Trophoblast cell (in vitro differentiated cells and primary cell): Measurements from ENCODE around the gene GCNT4.

Experiments
- DNase-seq, 2 donors: peaks; one replicate each; pipeline ENCODE4 v3.0.0-alpha.2; 2016
- H2AFZ ChIP-seq: 2 replicates; pipeline ENCODE4 v1.6.1; 2013; ENCODE audit warnings: low read length, moderate library complexity, mild to moderate bottlenecking; ENCODE audit not compliant: insufficient read depth, poor library complexity
- H2AK5ac ChIP-seq: 2 replicates; pipeline ENCODE4 v1.6.1; 2013; ENCODE audit warnings: mild to moderate bottlenecking, low read length
- H2BK120ac ChIP-seq: 2 replicates; pipeline ENCODE4 v1.6.1; 2013; ENCODE audit warnings: low read length, mild to moderate bottlenecking, moderate library complexity; ENCODE audit not compliant: insufficient read depth, poor library complexity
- H2BK12ac ChIP-seq: 2 replicates; pipeline ENCODE4 v1.6.1; 2013; ENCODE audit warnings: mild to moderate bottlenecking, low read length, moderate library complexity
- H2BK5ac ChIP-seq: 2 replicates; pipeline ENCODE4 v1.6.1; 2013; ENCODE audit warnings: low read length, low read depth, moderate library complexity, mild to moderate bottlenecking; ENCODE audit not compliant: poor library complexity
- H3K14ac ChIP-seq: 2 replicates; pipeline ENCODE4 v1.6.1; 2013; ENCODE audit warnings: mild to moderate bottlenecking, low read length
- H3K18ac ChIP-seq: 2 replicates; pipeline ENCODE4 v1.6.1; 2013; ENCODE audit warnings: mild to moderate bottlenecking, low read length
- H3K23ac ChIP-seq: 2 replicates; pipeline ENCODE4 v1.6.1; 2013; ENCODE audit warnings: low read length
- H3K27ac ChIP-seq: 2 replicates; pipeline ENCODE4 v1.5.1; 2013; ENCODE audit warnings: low read depth, mild to moderate bottlenecking, inconsistent platforms, low read length, moderate library complexity
- H3K27me3 ChIP-seq: 2 replicates; pipeline ENCODE4 v1.6.1; 2013; ENCODE audit warnings: inconsistent platforms, mild to moderate bottlenecking, low read length, moderate library complexity; ENCODE audit not compliant: insufficient read depth
- H3K36me3 ChIP-seq, 2 experiments: 1 replicate in 1 of 2; 2 replicates in 1 of 2; pipeline ENCODE4 v1.6.1; 2013; ENCODE audit warnings: low read length in 2 of 2, mild to moderate bottlenecking in 2 of 2, moderate library complexity in 1 of 2; ENCODE audit not compliant: insufficient read depth in 2 of 2, control insufficient read depth in 1 of 2
- H3K4ac ChIP-seq: 2 replicates; pipeline ENCODE4 v1.6.1; 2013; ENCODE audit warnings: low read depth, mild to moderate bottlenecking, low read length, moderate library complexity
- H3K4me1 ChIP-seq, 2 experiments: 1 replicate in 1 of 2; 2 replicates in 1 of 2; pipeline ENCODE4 v1.6.1; 2013; ENCODE audit warnings: low read length in 2 of 2, mild to moderate bottlenecking in 2 of 2, moderate library complexity in 1 of 2; ENCODE audit not compliant: insufficient read depth in 2 of 2, control insufficient read depth in 1 of 2
- H3K4me2 ChIP-seq: 2 replicates; pipeline ENCODE4 v1.6.1; 2013; ENCODE audit warnings: inconsistent platforms, mild to moderate bottlenecking, low read length, moderate library complexity
- H3K4me3 ChIP-seq: 2 replicates; pipeline ENCODE4 v1.5.1; 2013; ENCODE audit warnings: mild to moderate bottlenecking, low read depth, low read length, inconsistent platforms
- H3K79me1 ChIP-seq: one replicate; pipeline ENCODE4 v1.6.1; 2013; ENCODE audit warnings: low read length
- H3K79me2 ChIP-seq: 2 replicates; pipeline ENCODE4 v1.6.1; 2013; ENCODE audit warnings: low read length, mild to moderate bottlenecking; ENCODE audit not compliant: control insufficient read depth, insufficient read depth, poor library complexity
- H3K9ac ChIP-seq: 2 replicates; pipeline ENCODE4 v1.6.1; 2013; ENCODE audit warnings: mild to moderate bottlenecking, low read length
- H3K9me3 ChIP-seq: 2 replicates; pipeline ENCODE4 v1.6.1; 2013; ENCODE audit warnings: low read depth, mild to moderate bottlenecking, control low read depth, inconsistent platforms, low read length; ENCODE audit not compliant: insufficient read depth
- H4K12ac ChIP-seq: 2 replicates; pipeline ENCODE4 v1.6.1; 2013; ENCODE audit warnings: low read depth, mild to moderate bottlenecking, low read length, moderate library complexity
- H4K8ac ChIP-seq: 2 replicates; pipeline ENCODE4 v1.6.1; 2013; ENCODE audit warnings: low read depth, mild to moderate bottlenecking, low read length, moderate library complexity
- H4K91ac ChIP-seq: one replicate; pipeline ENCODE4 v1.6.1; 2013; ENCODE audit warnings: low read depth, mild to moderate bottlenecking, low read length, moderate library complexity
- WGBS: extraction: QIAGEN DNeasy Blood & Tissue Kit; methylation state at CpG from one replicate; pipeline ENCODE4 v1.1.7; 2013; ENCODE audit warnings: missing lambda C conversion rate; ENCODE audit not compliant: insufficient read length, insufficient coverage; ENCODE audit errors: extremely low coverage; 5-methylcytosine and 5-hydroxymethylcytosine counted together

Gene GCNT4

DNA sequence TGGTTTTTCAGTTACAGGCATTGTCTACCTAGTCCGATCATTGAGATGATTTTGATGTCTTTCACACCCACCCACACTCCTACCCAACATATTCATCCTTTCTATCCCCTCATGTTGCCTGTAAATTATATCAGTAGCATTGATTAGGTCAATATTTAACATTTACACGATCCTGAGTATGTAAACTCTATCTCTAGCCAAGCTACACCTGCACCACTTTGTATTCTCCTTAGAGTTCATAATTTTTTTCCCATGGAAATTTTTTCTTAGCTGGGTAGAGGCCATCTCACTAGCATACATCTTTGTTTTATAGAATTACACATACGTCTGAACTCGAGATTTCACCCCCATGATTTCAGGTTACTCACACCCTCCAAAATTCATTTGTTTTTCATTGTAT lies 30.6 kb downstream of the GCNT4 start:
- Histone ChIP-seq H3K4me2 (no peak overlapping the region), H3K4ac (no peak overlapping the region), H3K4me1 (no peaks in the 10 kb centered on the region), H3K27me3 (no peaks in the 10 kb centered on the region), H3K79me1 (no peaks in the 10 kb centered on the region), H4K91ac (no peak overlapping the region), H3K27ac (no peak overlapping the region), H3K79me2 (no peaks in the 10 kb centered on the region), H3K4me3 (no peak overlapping the region), H3K9me3 (no peaks in the 10 kb centered on the region), H3K23ac (no peak overlapping the region), H2AFZ (no peak overlapping the region), H3K36me3 (no peaks in the 10 kb centered on the region), H4K8ac (no peak overlapping the region), H2BK120ac (no peak overlapping the region), H2BK5ac (no peak overlapping the region), H2BK12ac (no peak overlapping the region), H3K9ac (no peak overlapping the region), H2AK5ac (no peak overlapping the region), H3K18ac (no peak overlapping the region), H4K12ac (no peak overlapping the region), H3K14ac (no peak overlapping the region)
- no peak for DNase-seq
- no CpG with 5 or more reads among the region's 4 CpGs for WGBS

DNA sequence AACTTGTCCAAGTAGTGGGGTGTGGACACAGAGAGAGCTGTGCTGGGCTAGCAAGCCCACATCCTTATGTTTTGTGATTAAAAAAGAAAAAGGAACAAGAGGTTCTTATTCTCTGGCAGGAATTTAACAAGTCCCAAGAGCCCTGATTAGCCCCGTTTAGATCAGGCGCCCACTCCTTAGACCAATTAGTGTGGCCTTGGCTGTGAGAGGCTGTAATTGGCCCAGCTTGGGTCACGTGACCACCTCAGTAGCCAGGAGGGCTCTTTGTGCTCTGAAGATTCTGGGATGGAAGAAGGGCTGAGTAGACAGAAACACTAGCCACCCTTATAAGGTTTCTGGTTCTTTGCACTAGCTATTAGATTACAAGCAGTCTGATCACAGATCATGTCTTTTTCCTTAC lies 31.1 kb downstream of the GCNT4 start:
- H3K79me1 ChIP-seq: no peaks in the 10 kb centered on the region
- no CpG with 5 or more reads among the region's 3 CpGs for WGBS

DNA sequence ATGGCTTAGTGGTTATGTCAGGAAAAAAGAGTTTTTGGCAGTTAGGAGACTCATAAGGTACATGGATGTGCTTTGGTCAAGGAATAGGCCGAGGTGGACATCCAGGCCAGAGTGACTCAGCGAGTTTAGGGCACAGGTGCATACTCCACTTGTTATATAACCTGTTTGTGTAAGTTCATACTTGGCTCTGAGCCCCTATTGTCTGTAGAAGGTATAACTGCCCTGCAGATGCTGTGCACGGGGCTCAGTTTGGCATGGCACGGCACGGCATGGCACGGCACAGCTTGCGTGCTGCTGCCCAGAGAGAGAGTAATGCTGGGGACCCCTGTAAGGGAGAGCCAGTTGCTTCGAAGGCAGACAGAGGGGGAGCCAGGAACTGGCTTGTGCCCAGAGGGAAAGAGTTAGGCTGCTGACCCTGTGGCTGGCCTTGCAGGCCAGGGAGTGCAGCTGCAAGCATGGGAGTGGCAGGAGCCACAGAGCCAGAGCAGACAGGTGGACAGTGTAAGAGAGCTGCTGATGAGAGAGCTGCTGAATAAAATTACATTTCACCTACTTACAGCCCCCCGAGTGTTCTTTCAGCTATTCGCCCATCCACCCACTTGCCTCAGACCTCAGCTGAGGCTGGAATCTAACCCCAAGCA lies 32.2 kb downstream of the GCNT4 start:
- Histone ChIP-seq H2AK5ac (no peak overlapping the region), H3K4me3 (peak overlapping the region; percentile 13), H3K27ac (no peak overlapping the region), H4K12ac (no peak overlapping the region), H3K9me3 (no peaks in the 10 kb centered on the region), H3K79me1 (no peaks in the 10 kb centered on the region), H3K4me2 (no peak overlapping the region), H3K27me3 (no peaks in the 10 kb centered on the region), H2BK5ac (no peak overlapping the region), H2BK120ac (no peak overlapping the region), H2AFZ (no peak overlapping the region), H3K18ac (no peak overlapping the region), H3K36me3 (no peaks in the 10 kb centered on the region), H2BK12ac (no peak overlapping the region), H3K4ac (no peak overlapping the region), H3K4me1 (no peaks in the 10 kb centered on the region), H4K91ac (no peak overlapping the region), H3K14ac (no peak overlapping the region), H3K9ac (no peak overlapping the region), H4K8ac (no peak overlapping the region), H3K79me2 (no peaks in the 10 kb centered on the region), H3K23ac (no peak overlapping the region)
- DNase-seq: no peak
- WGBS: no CpG with 5 or more reads among the region's 10 CpGs

More for the DNA sequence above, 31.1 kb downstream of the GCNT4 start:
- Histone ChIP-seq H2BK120ac (no peak overlapping the region), H3K4ac (no peak overlapping the region), H3K9me3 (no peaks in the 10 kb centered on the region), H4K91ac (no peak overlapping the region), H3K27me3 (no peaks in the 10 kb centered on the region), H3K18ac (no peak overlapping the region), H3K4me2 (no peak overlapping the region), H3K23ac (no peak overlapping the region), H4K12ac (no peak overlapping the region), H3K27ac (no peak overlapping the region), H2BK12ac (no peak overlapping the region), H3K79me2 (no peaks in the 10 kb centered on the region), H2AK5ac (no peak overlapping the region), H2BK5ac (no peak overlapping the region), H4K8ac (no peak overlapping the region), H2AFZ (no peak overlapping the region), H3K36me3 (no peaks in the 10 kb centered on the region), H3K14ac (no peak overlapping the region), H3K9ac (no peak overlapping the region), H3K4me1 (no peaks in the 10 kb centered on the region), H3K4me3 (no peak overlapping the region)
- no peak for DNase-seq

DNA sequence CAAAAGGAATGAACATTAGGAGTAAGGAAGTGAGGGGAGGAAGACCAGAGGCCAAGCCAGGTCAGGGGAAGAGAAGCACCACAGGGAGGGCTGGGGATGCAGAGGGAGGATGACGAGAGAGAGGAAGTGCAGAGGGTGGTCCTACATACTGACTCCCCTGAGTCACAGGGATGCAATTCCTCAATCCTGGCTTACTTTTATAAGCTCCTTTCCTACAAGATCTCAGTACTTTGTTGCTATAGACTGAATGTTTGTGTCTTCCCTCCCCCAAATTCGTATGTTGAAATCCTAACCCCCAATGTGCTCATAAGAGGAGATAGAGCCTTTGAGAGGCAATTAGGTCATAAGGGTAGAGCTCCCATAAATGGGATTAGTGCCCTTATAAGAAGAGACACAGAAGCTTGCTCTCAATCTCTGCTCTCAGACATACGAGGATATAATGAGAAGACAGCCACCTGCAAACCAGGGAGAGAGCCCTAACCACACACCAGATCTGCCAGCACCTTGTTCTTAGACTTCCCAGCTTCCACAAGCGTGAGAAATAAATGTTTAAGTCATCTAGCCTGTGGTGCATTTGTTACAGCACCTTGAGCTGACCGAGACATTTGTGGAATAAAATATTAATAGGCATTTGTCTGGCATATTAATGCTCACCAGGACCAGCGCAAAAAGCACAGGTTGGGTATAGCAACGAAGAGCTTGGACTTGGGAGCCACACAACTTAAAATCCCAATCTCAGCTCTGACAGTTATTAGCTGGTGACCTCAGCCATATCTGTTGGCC lies 33.4 kb downstream of the GCNT4 start:
- no peak overlapping the region for H4K12ac ChIP-seq
- no CpG with 5 or more reads among the region's 7 CpGs for WGBS
- no peaks in the 10 kb centered on the region for H3K4me1 ChIP-seq
- H2BK12ac ChIP-seq: no peak overlapping the region
- no peaks in the 10 kb centered on the region for H3K27me3 ChIP-seq
- no peak for DNase-seq
- H2AK5ac ChIP-seq: no peak overlapping the region
- H3K79me2 ChIP-seq: no peaks in the 10 kb centered on the region
- no peak overlapping the region for H3K4me3 ChIP-seq
- no peaks in the 10 kb centered on the region for H3K9me3 ChIP-seq
- H4K8ac ChIP-seq: no peak overlapping the region
- H2AFZ ChIP-seq: no peak overlapping the region
- no peak overlapping the region for H3K23ac ChIP-seq
- H3K4me2 ChIP-seq: no peak overlapping the region
- no peaks in the 10 kb centered on the region for H3K79me1 ChIP-seq
- H2BK120ac ChIP-seq: no peak overlapping the region
- H3K27ac ChIP-seq: no peak overlapping the region
- no peak overlapping the region for H2BK5ac ChIP-seq
- no peak overlapping the region for H4K91ac ChIP-seq
- H3K14ac ChIP-seq: no peak overlapping the region
- no peak overlapping the region for H3K9ac ChIP-seq
- H3K4ac ChIP-seq: no peak overlapping the region
- no peak overlapping the region for H3K18ac ChIP-seq
- H3K36me3 ChIP-seq: no peaks in the 10 kb centered on the region
